KOPT-K1 (cell line): ENCODE results near the gene GLT1D1.
A peak's percentile ranks its signal among the peaks of the same experiment; 100 is the strongest.

Experiments used
- H3K27ac ChIP-seq: fragments of 200-600 bp; sonication (generic); 2 replicates; pipeline ENCODE4 v1.5.1; 2016; ENCODE audit warnings: antibody characterized with exemption, mild to moderate bottlenecking, low read depth, low read length; ENCODE audit not compliant: poor library complexity, severe bottlenecking
- H3K36me3 ChIP-seq: fragments of 200-600 bp; sonication (generic); 2 replicates; pipeline ENCODE4 v1.5.1; 2017; ENCODE audit warnings: antibody characterized with exemption, mild to moderate bottlenecking, low read length, moderate library complexity; ENCODE audit not compliant: insufficient read depth
- H3K9me3 ChIP-seq: fragments of 200-600 bp; sonication (generic); 2 replicates; pipeline ENCODE4 v1.5.1; 2017; ENCODE audit warnings: antibody characterized with exemption, low read length, mild to moderate bottlenecking; ENCODE audit not compliant: insufficient read depth, poor library complexity, severe bottlenecking

GLT1D1 gene

DNA sequence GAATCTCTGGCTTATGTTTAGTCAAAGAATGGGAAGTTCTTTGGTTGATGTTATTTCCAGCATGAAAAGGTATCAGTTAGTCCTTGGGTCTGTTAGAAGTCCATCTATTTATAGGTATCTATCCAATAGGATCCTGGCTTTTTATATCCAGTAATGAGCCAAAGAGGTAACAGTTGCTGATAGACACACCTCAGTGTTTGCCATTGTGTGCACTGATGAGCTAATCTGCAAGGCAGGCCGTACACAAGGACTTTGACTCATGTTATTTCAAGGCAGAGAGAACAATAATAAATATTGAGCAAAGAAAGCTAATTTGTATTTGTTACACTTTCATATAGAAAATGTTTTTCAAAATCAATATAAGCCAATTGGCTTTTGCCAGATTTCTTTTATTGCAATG, 56.4 kb downstream of the GLT1D1 start:
- Histone ChIP-seq H3K27ac (no peak overlapping the region), H3K36me3 (no peaks in the 10 kb centered on the region), H3K9me3 (no peaks in the 10 kb centered on the region)

DNA sequence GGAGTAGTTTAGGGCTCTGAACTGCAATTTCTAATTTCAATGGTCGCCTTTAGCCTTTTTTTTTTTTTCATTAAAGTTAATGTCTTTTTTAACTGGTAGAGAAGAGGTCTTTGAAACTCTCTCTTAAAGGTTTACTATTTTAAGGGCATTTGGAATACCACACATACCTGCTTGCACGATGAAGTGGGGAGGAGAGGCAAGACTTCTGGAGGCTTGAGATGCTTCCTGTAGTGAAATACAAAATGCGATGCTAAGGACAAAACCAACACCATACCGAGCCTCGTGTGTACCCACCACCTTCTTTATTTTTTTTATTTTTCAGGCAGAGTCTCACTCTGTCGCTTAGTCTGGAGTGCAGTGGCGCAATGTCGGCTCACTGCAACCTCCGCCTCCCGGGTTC, 57.4 kb downstream of the GLT1D1 start:
- no peaks in the 10 kb centered on the region for H3K9me3 ChIP-seq
- H3K27ac ChIP-seq = no peak overlapping the region
- no peaks in the 10 kb centered on the region for H3K36me3 ChIP-seq

DNA sequence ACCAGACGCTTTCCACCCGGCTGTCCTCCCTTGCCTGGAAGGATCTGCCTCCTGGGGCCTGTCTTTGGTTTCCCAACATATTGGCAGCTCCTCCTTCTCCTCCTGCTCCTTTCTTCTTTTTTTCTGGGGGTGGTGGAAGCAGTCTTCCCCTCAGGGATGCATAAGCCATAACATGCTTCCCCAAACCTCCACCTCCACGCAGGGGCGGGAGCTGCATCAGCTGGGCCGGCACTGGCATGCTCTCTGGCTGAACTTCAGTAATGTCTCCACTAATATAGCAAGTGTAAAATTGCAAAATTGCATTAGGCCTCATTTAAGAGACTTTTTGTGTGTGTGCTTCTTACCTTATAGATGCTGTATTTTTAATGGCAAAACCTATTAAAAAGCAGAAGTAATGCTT, 58.6 kb downstream of the GLT1D1 start:
- no peaks in the 10 kb centered on the region for H3K36me3 ChIP-seq

DNA sequence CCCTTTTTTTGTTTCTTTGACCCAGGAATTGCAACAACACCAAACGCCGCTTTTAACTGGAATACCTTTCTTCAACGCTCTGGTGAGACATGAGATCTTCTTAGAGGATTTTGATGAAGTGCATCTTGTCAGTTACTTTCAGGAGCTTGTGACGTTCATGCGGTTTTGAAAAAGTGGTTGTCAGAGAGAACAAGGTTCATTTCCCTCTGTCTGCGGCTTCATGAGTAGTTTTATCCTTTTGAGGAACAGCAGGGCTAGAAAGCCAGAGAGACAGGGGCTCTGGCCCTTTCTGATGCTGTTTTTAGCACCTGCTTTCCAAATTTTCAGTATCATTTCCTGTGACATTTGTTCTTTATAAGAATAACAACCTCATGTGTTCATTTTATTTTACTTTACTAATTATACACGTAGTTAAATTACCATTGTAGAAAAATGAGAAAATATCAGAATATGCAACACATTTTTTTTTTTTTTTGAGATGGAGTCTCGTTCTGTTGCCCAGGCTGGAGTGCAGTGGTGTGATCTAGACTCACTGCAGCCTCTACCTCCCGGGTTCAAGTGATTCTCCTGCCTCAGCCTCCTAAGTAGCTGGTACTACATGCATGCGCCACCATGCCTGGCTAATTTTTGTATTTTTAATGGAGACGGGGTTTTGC, 61.8 kb downstream of the GLT1D1 start:
- Histone ChIP-seq H3K9me3 (no peaks in the 10 kb centered on the region), H3K27ac (peak overlapping the region; percentile 91), H3K36me3 (no peaks in the 10 kb centered on the region)

More for the DNA sequence above, 58.6 kb downstream of the GLT1D1 start:
- Histone ChIP-seq H3K27ac (peak overlapping the region; percentile 11), H3K9me3 (no peaks in the 10 kb centered on the region)

DNA sequence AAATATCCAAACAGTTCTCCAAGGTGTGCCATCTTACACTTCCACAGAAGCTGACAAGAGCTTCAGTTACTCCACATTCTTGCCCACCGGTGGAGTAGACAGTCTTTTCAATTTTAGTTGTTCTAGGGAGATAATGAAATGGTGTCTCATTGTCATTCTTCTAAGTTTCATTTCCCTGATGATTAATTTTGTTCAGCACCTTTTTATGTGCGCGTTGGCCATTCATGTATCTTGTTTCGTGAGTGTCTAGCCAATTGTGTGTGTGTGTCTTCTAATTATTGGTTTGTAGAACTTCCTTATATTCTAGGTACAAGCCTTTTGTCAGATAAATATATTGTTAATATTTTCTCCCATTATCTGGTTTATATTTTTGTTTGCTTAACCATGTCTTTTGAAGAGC, 63.1 kb downstream of the GLT1D1 start:
- Histone ChIP-seq H3K9me3 (no peaks in the 10 kb centered on the region), H3K36me3 (no peaks in the 10 kb centered on the region), H3K27ac (peak overlapping the region; percentile 91)

DNA sequence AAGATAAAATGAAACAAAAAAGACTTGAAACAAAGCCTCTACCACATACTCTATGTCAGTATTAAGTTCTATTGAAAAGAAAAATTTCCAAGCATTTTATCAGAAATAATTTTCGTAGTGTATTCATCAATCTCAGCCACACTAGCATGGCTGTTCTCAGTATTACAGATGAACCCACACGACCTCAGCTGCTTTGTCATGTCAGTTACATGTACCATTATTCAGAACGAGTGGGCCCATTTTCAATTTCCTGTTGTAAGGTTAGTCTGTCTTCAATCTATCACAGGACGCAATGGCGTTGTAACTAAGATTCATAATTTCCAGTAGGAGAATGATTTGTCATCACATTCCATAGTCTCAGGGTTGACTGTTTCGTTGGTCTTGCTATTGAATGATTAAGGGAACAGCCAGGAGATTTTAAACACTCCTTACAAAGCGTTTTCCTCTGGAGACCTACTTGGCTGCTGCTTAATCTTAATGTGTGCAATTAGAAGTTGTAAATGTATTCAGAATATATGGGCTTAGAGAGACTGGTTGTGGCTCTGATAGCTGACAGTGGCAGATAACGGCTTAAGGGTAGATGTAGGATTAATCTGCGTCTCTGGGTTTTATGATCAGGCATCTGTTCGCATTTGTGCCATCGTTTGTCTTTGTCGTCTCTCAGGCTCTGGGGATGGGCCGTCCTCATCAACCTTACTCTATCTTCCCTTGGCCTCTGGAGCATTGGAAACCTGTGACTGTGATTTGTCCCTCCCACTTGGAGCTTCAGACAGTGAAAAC, 65.4 kb downstream of the GLT1D1 start:
- Histone ChIP-seq H3K27ac (peak overlapping the region; percentile 91), H3K9me3 (no peaks in the 10 kb centered on the region), H3K36me3 (no peaks in the 10 kb centered on the region)

DNA sequence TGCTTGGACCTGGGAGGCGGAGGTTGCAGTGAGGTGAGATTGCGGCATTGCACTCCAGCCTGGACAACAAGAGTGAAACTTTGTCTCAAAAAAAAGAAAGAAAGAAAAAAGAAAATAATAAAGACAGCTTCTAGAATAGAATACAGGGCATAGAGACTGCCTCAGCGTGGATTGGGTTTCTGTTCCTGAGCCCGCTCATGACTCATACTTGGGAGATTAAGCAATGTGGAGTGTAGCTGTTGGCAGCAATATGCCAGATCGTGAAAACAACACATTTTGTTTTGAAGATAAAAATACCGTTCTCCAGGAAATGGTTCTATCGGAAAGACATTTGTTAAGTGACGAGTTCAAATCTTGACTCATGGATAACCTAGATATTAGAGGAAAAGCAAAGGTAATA, 67.2 kb downstream of the GLT1D1 start:
- Histone ChIP-seq H3K36me3 (no peaks in the 10 kb centered on the region), H3K27ac (no peak overlapping the region), H3K9me3 (no peaks in the 10 kb centered on the region)

DNA sequence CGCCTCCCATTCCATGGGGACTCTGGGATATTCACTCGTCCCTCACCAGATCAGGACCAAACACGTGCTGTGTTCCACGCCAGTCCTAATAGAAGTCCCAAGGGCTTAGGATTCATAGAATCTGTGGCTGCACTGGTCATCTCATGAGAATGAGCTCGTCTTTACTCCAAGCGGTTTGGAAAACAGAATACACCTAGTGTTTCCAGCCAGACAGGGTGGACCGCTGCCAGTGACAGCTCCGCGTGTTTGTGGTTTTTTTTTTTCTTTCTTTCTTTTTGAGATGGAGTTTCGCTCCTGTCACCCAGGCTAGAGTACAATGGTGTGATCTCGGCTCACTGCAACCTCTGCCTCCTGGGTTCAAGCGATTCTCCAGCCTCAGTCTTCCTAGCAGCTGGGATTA, 75.1 kb downstream of the GLT1D1 start:
- Histone ChIP-seq H3K9me3 (no peaks in the 10 kb centered on the region), H3K36me3 (no peaks in the 10 kb centered on the region), H3K27ac (no peak overlapping the region)

DNA sequence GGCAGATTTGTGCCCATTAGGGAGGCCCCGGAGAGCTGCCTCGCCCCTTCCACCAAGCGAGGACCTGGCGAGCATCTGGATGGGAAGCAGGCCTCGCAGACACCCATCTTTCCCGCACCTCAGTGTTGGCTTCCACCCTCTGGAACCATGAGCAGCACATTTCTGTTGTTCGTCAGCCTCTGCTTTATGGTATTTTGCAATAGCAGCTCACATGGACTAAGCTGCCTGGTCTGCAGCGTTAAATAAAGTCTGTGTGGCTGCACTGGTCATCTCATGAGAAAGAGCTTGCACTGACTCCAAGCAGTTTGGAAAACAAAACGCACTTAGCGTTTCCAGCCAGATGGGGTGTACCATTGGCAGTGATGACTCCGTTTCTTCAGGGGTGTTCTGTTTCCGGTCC, 75.8 kb downstream of the GLT1D1 start:
- no peaks in the 10 kb centered on the region for H3K9me3 ChIP-seq
- H3K36me3 ChIP-seq = no peaks in the 10 kb centered on the region
- H3K27ac ChIP-seq = no peak overlapping the region

DNA sequence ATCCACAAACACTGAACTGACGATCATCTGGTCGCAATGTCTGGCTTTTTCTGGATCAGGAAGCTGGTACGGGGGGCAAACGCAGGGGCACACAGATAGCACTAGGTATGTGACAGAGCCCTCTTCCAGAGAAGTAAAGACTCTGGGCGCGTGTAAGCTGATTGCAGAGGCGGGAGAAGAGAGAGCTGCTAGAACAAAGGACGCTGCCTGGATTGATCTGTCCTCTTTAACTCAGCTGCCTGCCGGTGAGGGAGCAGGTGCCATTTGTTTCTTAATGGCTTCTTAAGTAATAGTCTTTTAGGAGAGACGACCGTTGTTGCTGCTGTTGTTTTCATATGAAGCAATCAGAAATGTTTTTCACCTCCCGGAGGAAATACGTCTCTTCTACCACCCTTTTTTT, 77.3 kb downstream of the GLT1D1 start:
- Histone ChIP-seq H3K9me3 (no peaks in the 10 kb centered on the region), H3K27ac (peak overlapping the region; percentile 2), H3K36me3 (no peaks in the 10 kb centered on the region)

DNA sequence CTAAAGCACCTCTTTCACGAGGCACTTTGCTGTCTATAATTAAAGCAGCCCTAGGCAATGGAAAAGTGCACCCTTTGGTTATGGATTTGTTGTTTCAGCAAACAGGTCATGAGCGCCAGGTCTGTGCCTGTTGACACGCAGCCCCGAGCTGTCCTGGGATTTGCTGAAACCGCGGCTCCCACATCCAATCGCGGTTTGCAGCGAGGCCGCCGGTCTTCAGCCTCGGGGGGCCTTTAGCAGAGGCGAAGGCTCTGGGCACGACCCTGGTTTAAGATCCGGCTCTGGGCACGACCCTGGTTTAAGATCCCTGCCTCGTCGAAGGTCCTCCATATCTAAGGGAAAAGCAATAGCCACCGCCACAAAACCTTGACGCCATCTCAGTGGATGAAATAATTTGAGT, 79.2 kb downstream of the GLT1D1 start:
- H3K36me3 ChIP-seq = no peaks in the 10 kb centered on the region
- peak overlapping the region; percentile 54 for H3K27ac ChIP-seq
- no peaks in the 10 kb centered on the region for H3K9me3 ChIP-seq

DNA sequence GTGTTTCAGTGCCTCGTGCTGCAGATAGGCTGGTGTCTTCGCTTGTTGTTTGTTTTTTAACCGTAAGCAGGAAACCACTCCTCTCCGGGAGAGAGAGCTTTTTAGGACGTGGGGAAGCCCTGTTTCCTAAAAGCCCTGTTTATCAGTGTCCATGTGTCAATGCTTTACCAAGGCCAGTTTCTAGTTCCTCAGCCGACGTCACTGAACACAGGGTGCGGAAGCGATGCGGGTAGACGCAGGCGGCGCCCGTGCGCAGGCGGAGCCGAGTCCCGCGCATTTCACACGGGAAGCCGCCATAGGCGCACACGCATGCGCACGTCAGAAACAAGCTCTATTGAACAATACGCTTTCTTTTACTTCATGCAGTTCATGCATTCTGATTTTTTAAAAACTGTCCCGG, 79.8 kb downstream of the GLT1D1 start:
- Histone ChIP-seq H3K27ac (peak overlapping the region; percentile 54), H3K9me3 (no peaks in the 10 kb centered on the region), H3K36me3 (no peaks in the 10 kb centered on the region)

DNA sequence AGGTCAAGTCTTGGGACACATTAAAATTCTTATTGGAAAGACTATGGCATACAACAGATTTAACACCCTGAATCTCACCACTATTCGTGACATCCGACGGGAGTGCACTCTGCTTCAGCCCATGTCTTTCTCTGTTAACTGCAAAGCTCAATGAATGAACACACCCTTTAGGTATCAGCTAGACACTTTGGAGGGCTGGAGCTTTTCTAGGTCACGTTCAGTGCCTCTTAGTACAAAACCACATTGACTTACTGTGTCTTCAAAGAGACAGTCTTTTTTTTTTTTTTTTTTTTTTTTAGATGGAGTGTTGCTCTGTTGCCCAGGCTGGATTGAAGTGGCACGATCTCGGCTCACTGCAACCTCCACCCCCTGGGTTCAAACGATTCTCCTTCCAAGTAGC, 80.6 kb downstream of the GLT1D1 start:
- Histone ChIP-seq H3K36me3 (no peaks in the 10 kb centered on the region), H3K27ac (peak overlapping the region; percentile 54), H3K9me3 (no peaks in the 10 kb centered on the region)

DNA sequence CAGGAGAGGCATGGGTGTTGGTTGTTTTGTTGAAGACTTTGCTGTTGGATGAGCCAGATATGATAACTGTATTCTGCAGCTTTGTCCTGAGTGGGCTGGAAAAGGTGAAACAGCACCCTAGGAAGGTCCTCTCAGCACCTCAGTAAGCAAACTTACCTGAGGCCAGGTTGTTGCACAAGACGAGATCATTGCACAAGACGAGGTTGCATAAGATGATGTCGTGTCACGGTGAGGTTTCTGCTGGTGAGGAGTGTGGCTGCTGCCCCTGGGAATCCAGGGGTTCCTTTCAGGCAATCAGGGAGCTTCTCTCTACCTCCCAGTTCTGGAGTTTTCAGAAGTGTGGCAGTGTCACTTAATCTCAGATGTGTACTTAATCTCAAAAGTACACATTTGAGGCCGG, 85.6 kb downstream of the GLT1D1 start:
- no peaks in the 10 kb centered on the region for H3K9me3 ChIP-seq

DNA sequence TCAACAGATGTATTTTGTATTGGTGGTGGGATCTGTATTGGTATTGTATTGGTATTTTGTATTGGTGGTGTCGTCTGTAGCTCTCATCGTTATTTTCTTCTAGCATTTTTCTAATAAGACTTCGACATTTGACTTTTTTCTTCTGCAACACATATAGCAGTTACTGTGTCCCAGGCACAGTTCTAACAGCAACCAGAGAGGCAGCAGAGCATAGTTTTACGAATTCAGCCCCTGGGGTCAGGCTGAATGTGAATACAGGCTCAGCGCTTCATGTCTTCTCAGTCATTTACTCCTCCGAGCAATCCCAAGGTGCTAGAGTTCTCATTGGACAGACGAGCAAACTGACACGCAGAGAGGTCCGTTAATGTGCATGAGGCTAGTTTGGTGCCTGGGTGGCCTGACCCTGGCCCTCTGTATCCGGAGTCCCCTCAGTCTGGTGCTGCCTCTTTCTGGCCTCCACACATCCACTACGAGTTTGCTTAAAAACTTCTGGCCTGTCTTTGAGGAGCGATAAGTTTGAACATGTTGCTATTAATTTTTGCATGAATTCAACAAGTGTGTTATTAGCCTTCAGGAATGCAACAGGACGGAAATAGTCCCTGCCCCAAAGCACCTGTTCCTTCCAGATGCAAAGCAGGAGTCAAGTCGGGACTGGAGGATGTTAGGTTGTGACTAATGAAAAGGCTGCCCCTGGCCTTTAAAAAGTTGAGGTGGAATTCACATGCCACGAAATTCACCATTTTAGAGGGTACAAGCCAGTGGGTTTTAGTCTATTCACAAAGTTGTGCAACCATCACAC, 87.0 kb downstream of the GLT1D1 start:
- Histone ChIP-seq H3K9me3 (no peaks in the 10 kb centered on the region), H3K36me3 (no peaks in the 10 kb centered on the region), H3K27ac (no peak overlapping the region)

More for the DNA sequence above, 85.6 kb downstream of the GLT1D1 start:
- H3K27ac ChIP-seq = no peak overlapping the region
- H3K36me3 ChIP-seq = no peaks in the 10 kb centered on the region
